Sigmoid colon (tissue), 7 donors: ENCODE measurements around the gene FBLIM1. TPM values are rescaled to one million over a fixed set of nuclear protein-coding genes. Genes with fewer than 3 reads are reported as not detected.
A peak's percentile ranks its signal among the peaks of the same experiment; 100 is the strongest.

Experiments
- DNase-seq: peaks from one replicate; pipeline ENCODE4 v3.0.0-alpha.2; 2019
- H3K27ac ChIP-seq, 4 donors: fragments of 200-600 bp; sonication (generic); one replicate each; pipeline ENCODE4 v1.5.1; 2016 to 2019; ENCODE audit warnings: mild to moderate bottlenecking in 1 of 4
- H3K27me3 ChIP-seq, 3 donors: fragments of 200-600 bp; sonication (generic); one replicate each; pipeline ENCODE4 v1.5.1; 2019; ENCODE audit warnings: mild to moderate bottlenecking in 1 of 3
- H3K36me3 ChIP-seq, 4 donors: fragments of 200-600 bp; sonication (generic); one replicate each; pipeline ENCODE4 v1.5.1; 2016 to 2019
- H3K4me1 ChIP-seq, 4 donors: fragments of 200-600 bp; sonication (generic); one replicate each; pipeline ENCODE4 v1.5.1; 2017 to 2019
- H3K4me3 ChIP-seq, 4 donors: fragments of 200-600 bp; sonication (generic); one replicate each; pipeline ENCODE4 v1.5.1; 2017 to 2019; ENCODE audit warnings: mild to moderate bottlenecking in 2 of 4, moderate library complexity in 1 of 4
- H3K9me3 ChIP-seq, 4 donors: fragments of 200-600 bp in 3 of 4; sonication (generic) in 3 of 4; one replicate each; pipeline versions ENCODE4 v1.5.1 to v1.6.1; 2013 to 2019
- EP300 ChIP-seq, 4 donors: sonication (generic); formaldehyde crosslinking; IDR thresholded peaks; one replicate each; pipeline ENCODE4 v1.6.1; 2017; ENCODE audit warnings: antibody characterized with exemption in 4 of 4
- POLR2A ChIP-seq, 2 donors: fragments of 450-650 bp; IDR thresholded peaks; one replicate each; pipeline ENCODE4 v1.6.1; 2016; ENCODE audit warnings: antibody characterized with exemption in 2 of 2, mild to moderate bottlenecking in 2 of 2, moderate library complexity in 2 of 2
- POLR2AphosphoS5 ChIP-seq, 4 donors: sonication (generic); formaldehyde crosslinking; IDR thresholded peaks; one replicate each; pipeline ENCODE4 v1.6.1; 2017; ENCODE audit warnings: antibody characterized with exemption in 4 of 4
- WGBS, 2 donors: extraction: QIAGEN DNeasy Blood & Tissue Kit; methylation state at CpG; one replicate each; pipeline ENCODE4 v1.1.7; 2013; 5-methylcytosine and 5-hydroxymethylcytosine counted together
- intact Hi-C: fragments of 100-400 bp; cut with DNase I; formaldehyde crosslinking; loops from one replicate; pipeline ENCODE4 v1.15.1; 2023
- polyA plus RNA-seq, 3 donors: library from polyadenylated mRNA; stranded (reverse); fragments of 200-250 nt; gene quantifications; one replicate each; pipeline ENCODE4 v1.2.3, GENCODE V29; 2013
- total RNA-seq, 4 donors: library from RNA; depleted of rRNA; stranded (reverse); fragments of >200 nt; gene quantifications; one replicate each; pipeline ENCODE4 v1.1.0, GENCODE V29; 2016
- TF ChIP-seq, protein P1 (sequence below), 4 experiments: fragments of 450-650 bp in 3 of 4; fragments of 200-600 bp in 1 of 4; IDR thresholded peaks; one replicate each; pipeline ENCODE4 v1.5.1; 2016 to 2019; ENCODE audit warnings: antibody characterized with exemption in 4 of 4, mild to moderate bottlenecking in 3 of 4, moderate library complexity in 2 of 4
- donor health status: healthy with polysubstance abuse.
- donor health status: Bipolar disorder and iron deficiency.
- donor health status: healthy.

Gene FBLIM1
- total and polyA plus RNA-seq, 7 donors = 28.1 to 227 (median 53.2) TPM

DNA sequence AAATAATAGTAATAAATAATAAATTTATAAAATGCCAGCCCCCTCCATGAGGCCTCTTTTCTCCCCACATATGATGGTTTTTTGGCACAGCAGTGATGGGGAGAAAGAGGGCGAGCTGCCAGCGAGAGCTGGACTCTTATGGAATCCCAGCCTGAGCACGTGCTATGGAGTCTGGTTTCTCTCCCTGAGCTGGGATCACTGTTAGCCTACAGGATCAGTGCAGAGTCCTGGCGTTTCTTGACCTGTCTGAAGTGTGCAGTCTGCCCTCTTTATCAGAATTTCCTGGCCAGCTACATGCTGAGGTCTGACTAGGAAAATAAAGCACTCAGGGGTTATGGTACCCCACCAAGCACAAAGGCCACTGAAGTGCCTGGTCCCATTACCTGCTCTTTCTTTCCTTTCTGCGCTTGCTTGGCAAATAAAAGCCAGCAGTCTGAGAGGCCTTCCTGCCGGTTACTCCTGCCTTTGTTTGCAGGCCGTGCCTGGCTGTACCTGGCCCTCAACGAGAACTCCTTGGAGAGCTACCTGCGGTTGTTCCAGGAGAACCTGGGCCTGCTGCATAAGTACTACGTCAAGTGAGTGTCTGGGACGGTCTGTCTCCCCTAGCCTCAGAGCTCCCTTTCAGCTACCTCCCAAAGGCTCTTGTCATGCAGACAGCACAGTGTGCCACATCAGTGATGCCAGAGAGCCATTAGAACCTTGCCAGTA is 41.0 kb upstream of the FBLIM1 start:
- intact Hi-C loops = no loop called here
- peak; percentile 82 for DNase-seq
- H3K9me3 ChIP-seq = no peaks in the 10 kb centered on the region
- peaks cover 7 to 58% (median 28%) of the 10 kb centered on the region in 4 donors for H3K36me3 ChIP-seq
- TF ChIP-seq POLR2AphosphoS5 (IDR thresholded peaks at IDR 0.05) (peak in 2 of 4 donors; percentile 31 to 40), EP300 (IDR thresholded peaks at IDR 0.05) (no peak)
- H3K27me3 ChIP-seq = no peaks in the 10 kb centered on the region
- H3K4me3 ChIP-seq = no peak overlapping the region
- peaks cover 0 to 71% (median 56%) of the 10 kb centered on the region in 4 donors for H3K4me1 ChIP-seq
- peak overlapping the region in 3 of 4 donors; percentile 63 to 75 (median 71) for H3K27ac ChIP-seq
- WGBS, 2 donors = 87 to 94% methylated on average over 11 of the region's 11 CpGs

- DNase-seq = no peak
- WGBS, 2 donors = 95% methylated on average over 8 of the region's 8 CpGs
- H3K27me3 ChIP-seq = no peaks in the 10 kb centered on the region
- peaks cover 7 to 64% (median 28%) of the 10 kb centered on the region in 4 donors for H3K36me3 ChIP-seq
- intact Hi-C loops = no loop called here
- peaks cover 0 to 77% (median 58%) of the 10 kb centered on the region in 4 donors for H3K4me1 ChIP-seq
- no peak overlapping the region for H3K4me3 ChIP-seq
- H3K27ac ChIP-seq = peak overlapping the region in 3 of 4 donors; percentile 63 to 75 (median 71)
- no peak for TF ChIP-seq POLR2A (IDR thresholded peaks at IDR 0.05)
- no peak for TF ChIP-seq EP300 (IDR thresholded peaks at IDR 0.05)
- TF ChIP-seq POLR2AphosphoS5 (IDR thresholded peaks at IDR 0.05) = no peak
- TF ChIP-seq, protein P1, sequence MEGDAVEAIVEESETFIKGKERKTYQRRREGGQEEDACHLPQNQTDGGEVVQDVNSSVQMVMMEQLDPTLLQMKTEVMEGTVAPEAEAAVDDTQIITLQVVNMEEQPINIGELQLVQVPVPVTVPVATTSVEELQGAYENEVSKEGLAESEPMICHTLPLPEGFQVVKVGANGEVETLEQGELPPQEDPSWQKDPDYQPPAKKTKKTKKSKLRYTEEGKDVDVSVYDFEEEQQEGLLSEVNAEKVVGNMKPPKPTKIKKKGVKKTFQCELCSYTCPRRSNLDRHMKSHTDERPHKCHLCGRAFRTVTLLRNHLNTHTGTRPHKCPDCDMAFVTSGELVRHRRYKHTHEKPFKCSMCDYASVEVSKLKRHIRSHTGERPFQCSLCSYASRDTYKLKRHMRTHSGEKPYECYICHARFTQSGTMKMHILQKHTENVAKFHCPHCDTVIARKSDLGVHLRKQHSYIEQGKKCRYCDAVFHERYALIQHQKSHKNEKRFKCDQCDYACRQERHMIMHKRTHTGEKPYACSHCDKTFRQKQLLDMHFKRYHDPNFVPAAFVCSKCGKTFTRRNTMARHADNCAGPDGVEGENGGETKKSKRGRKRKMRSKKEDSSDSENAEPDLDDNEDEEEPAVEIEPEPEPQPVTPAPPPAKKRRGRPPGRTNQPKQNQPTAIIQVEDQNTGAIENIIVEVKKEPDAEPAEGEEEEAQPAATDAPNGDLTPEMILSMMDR (IDR thresholded peaks at IDR 0.05) = no peak
- H3K9me3 ChIP-seq = no peaks in the 10 kb centered on the region
Measured at GRCh38 chr1:15718199-15718601, 40.4 kb upstream of the FBLIM1 start.

GRCh38 chr1:15719381-15720120 is 39.0 kb upstream of the FBLIM1 start:
- WGBS, 2 donors = 94 to 95% methylated on average over 12 of the region's 12 CpGs
- H3K4me1 ChIP-seq = peaks cover 0 to 65% (median 47%) of the 10 kb centered on the region in 4 donors
- no peaks in the 10 kb centered on the region for H3K9me3 ChIP-seq
- intact Hi-C loops = no loop called here
- no peak for DNase-seq
- no peak for TF ChIP-seq EP300 (IDR thresholded peaks at IDR 0.05)
- TF ChIP-seq POLR2A (IDR thresholded peaks at IDR 0.05) = no peak
- TF ChIP-seq, protein P1 (IDR thresholded peaks at IDR 0.05) = no peak
- no peak for TF ChIP-seq POLR2AphosphoS5 (IDR thresholded peaks at IDR 0.05)
- H3K27ac ChIP-seq = peak overlapping the region in 2 of 4 donors; percentile 71 to 75
- H3K36me3 ChIP-seq = peaks cover 7 to 76% (median 29%) of the 10 kb centered on the region in 4 donors
- H3K4me3 ChIP-seq = no peak overlapping the region
- H3K27me3 ChIP-seq = no peaks in the 10 kb centered on the region

- intact Hi-C loops = no loop called here
- Histone ChIP-seq H3K9me3 (no peaks in the 10 kb centered on the region), H3K36me3 (peaks cover 14 to 86% (median 37%) of the 10 kb centered on the region in 4 donors), H3K27ac (peak overlapping the region in 1 of 4 donors; percentile 13), H3K4me3 (no peak overlapping the region), H3K27me3 (no peaks in the 10 kb centered on the region), H3K4me1 (peaks cover 0 to 52% (median 36%) of the 10 kb centered on the region in 4 donors)
- 98 to 99% methylated on average over 3 of the region's 3 CpGs for WGBS, 2 donors
- no peak for DNase-seq
- TF ChIP-seq POLR2A (IDR thresholded peaks at IDR 0.05) = no peak
- TF ChIP-seq, protein P1 (IDR thresholded peaks at IDR 0.05) = no peak
- TF ChIP-seq EP300 (IDR thresholded peaks at IDR 0.05) = no peak
- TF ChIP-seq POLR2AphosphoS5 (IDR thresholded peaks at IDR 0.05) = no peak
Measured at GRCh38 chr1:15720861-15721260, 37.7 kb upstream of the FBLIM1 start.

GRCh38 chr1:15722411-15722810 is 36.2 kb upstream of the FBLIM1 start:
- WGBS, 2 donors = 90 to 96% methylated on average over 4 of the region's 4 CpGs
- H3K27ac ChIP-seq = peak overlapping the region in 1 of 4 donors; percentile 12
- TF ChIP-seq EP300 (IDR thresholded peaks at IDR 0.05) = no peak
- no peak for TF ChIP-seq POLR2AphosphoS5 (IDR thresholded peaks at IDR 0.05)
- TF ChIP-seq, protein P1 (IDR thresholded peaks at IDR 0.05) = no peak
- TF ChIP-seq POLR2A (IDR thresholded peaks at IDR 0.05) = no peak
- no peaks in the 10 kb centered on the region for H3K27me3 ChIP-seq
- DNase-seq = no peak
- H3K36me3 ChIP-seq = peaks cover 21 to 88% (median 48%) of the 10 kb centered on the region in 4 donors
- H3K9me3 ChIP-seq = no peaks in the 10 kb centered on the region
- intact Hi-C loops = no loop called here
- no peak overlapping the region for H3K4me3 ChIP-seq
- peaks cover 0 to 36% (median 25%) of the 10 kb centered on the region in 4 donors for H3K4me1 ChIP-seq
